Left kidney (tissue), 2 donors: ENCODE results near the gene CFAP46. TPM values are rescaled to one million over a fixed set of nuclear protein-coding genes. Genes with fewer than 3 reads are reported as not detected.
"Not testable (repeated sequence)": the region's sequence is repeated elsewhere in the genome, so short reads cannot be mapped to it uniquely, and the experiment has no call there.

Source experiments
- DNase-seq: peaks from one replicate; pipeline ENCODE4 v3.0.0-alpha.2; 2013
- polyA plus RNA-seq: library from polyadenylated mRNA; unstranded; fragments of 120-200 nt; gene quantifications from one replicate; pipeline ENCODE4 v1.2.1, GENCODE V29; 2013; ENCODE audit not compliant: insufficient read length

The CFAP46 gene
- polyA plus RNA-seq, 1 donor, result 7.4 TPM

DNA sequence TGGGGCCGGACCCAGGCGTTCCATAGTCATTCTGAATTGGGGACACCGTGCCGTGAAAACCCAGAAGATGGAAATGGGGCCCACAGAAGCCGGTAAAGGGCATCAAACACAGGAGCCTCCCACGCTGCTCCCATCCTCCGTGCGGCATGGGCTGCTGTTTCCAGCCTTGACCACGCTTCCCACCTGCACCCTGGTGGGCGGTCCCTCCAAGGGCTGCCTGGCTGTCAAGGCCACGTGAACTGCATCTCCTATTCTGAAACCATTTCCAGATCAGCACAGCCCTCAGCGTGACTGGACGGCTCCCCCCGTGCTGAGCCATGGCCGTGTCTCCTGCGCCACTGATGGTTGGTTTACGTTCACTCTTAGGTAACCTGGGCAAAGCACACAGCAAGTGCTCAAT is 14.1 kb downstream of the CFAP46 start:
- DNase-seq, result no peak

- DNase-seq, result no peak
These were observed 14.5 kb downstream of the CFAP46 start for GRCh38 chr10:132927824-132928223.

DNA sequence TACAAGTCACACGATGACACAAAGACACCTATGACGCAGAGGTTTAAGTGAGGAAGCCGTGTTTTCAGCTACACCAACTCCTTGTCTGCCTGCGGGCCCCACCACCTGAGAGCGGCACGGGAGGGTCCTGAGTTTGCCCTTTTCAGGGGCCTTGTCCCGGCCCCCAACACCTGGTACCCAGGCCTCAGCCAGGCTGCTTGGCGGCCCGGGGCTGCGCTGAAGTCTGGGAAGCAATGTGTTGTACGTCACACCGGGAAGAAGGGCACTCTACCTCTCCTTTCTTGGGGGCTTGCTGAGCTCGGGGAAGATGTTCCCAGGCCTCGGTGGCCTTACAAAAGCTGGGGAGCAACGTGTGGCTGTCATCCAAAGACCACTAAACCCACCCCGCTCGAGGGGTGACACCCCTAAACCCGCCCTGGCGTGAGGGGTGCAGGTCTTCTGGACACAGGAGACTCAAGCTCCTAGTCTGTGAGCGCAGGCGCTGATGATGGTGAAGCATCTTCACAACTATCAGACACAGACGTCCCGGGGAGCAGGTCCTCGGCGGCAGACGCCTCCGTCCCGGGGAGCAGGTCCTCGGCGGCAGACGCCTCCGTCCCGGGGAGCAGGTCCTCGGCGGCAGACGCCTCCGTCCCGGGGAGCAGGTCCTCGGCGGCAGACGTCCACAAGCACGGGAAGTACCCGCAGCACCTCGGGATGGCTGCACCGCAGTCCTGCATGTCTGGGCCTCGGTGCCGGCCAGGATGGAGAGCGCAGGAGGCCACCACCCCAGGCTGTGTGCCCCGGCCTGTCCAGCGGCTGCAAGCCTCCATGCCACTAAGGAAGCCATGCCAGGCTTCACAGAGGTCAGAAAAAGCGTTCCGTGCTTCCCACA is 15.4 kb downstream of the CFAP46 start:
- DNase-seq, result no peak

GRCh38 chr10:132926070-132926469 is 16.3 kb downstream of the CFAP46 start:
- DNase-seq, result no peak

DNA sequence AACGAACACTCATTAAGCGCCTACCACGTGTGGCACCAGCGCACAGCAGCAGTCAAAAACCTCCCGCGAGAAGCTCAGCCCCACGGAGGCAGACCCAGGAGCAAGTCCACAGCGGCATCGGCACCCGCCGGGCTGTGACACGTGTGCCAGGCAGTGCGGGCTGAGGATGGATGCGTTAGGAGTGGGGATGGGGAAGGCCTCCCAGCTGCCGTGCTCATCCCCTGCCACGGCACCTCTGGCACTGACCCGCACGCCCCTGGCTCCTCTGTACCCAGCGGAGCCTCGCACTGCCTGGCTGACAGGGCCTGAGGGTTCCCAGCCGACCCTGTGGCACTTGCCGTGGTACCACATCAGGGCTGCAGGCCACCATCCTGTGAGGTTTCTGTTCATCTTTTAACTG is 16.8 kb downstream of the CFAP46 start:
- DNase-seq, result no peak

DNA sequence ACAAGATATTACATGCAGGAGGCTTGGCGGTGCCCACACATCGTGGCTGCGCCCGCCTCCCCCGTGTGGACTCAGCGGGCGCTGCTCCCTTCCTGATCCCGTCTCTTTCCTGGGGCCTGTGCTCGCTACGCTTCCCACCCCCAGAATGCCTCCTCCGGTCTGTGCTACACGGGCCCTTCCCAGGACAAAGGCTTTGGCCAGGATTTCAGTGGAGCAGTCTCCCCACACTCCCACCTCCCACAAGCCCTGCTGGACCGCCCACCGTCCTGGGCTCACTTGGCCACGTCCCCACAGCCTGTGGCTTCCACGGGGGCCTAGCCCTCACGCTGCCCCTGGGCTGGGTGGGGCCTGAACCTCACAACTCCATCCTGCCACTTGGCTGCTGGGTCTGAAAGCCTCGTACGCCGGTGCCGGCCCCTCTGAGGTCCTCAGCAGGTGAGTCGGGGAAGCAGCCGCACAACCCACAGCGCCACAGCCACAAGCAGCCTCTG is 17.3 kb downstream of the CFAP46 start:
- no peak for DNase-seq

DNA sequence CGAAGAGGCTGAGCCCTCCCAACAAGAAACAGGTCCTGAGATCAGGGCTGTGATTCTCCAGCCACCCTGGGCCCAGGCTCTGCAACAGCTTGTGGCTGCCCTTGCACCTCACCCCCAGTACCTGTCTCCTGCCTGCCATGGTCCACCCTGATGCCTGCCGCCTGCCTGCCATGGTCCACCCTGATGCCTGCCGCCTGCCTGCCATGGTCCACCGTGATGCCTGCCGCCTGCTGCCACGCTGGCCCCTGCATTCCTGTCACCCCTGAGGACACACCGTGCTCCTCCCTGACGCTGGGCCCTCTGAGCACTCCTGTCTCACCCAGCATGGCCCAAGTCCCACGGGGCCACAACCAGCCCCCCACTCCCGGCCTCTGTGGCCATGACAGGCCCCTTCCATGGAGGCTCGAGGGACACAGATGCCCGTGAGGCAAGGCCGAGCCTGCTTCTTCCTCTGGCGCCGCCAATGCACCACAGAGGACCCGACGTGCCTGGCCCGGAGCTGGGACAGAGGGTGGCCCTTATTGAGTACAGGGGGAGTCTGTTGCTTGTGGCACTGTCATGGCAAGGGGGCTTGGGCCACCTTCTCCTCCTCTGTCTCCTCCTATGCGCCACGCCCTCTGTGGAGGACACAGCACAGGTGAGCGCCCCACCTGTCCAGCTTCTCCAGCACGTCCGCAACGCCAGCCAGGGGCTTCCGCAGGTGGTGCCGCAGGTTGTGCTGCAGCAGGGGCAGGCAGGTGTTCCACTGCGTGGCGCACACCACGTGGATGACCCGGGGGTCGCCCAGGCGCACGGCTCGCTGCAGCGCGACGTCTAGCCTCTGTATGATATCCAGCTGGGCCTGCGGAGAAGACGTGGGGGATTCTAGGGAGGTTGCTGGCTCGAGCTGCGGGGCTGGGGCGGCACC is 18.1 kb downstream of the CFAP46 start:
- no peak for DNase-seq

GRCh38 chr10:132923384-132923783 is 19.0 kb downstream of the CFAP46 start:
- not testable (repeated sequence) for DNase-seq

GRCh38 chr10:132922872-132923271 is 19.5 kb downstream of the CFAP46 start:
- DNase-seq, result no peak

- no peak for DNase-seq
These were observed 20.3 kb downstream of the CFAP46 start for GRCh38 chr10:132921818-132922807.

DNA sequence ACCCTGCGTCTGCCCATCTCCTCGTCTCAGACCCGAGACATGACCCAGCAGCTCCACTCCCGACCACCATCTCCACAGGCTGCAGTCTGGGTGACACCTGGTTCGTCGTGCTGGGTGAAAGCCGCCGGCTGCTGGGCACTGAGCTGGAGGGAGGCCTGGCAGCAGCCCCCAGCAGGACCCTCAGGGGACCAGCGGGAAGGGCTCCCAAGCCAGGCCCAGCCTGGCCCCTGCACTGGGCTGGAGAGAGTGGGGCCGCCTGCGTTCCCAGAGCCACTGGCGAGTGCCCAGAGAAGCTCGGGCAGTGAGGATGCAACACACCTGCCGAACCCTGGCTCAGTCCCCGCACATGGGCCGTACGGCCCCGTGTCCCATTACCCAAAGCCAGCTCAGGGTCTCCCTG is 21.3 kb downstream of the CFAP46 start:
- no peak for DNase-seq

DNA sequence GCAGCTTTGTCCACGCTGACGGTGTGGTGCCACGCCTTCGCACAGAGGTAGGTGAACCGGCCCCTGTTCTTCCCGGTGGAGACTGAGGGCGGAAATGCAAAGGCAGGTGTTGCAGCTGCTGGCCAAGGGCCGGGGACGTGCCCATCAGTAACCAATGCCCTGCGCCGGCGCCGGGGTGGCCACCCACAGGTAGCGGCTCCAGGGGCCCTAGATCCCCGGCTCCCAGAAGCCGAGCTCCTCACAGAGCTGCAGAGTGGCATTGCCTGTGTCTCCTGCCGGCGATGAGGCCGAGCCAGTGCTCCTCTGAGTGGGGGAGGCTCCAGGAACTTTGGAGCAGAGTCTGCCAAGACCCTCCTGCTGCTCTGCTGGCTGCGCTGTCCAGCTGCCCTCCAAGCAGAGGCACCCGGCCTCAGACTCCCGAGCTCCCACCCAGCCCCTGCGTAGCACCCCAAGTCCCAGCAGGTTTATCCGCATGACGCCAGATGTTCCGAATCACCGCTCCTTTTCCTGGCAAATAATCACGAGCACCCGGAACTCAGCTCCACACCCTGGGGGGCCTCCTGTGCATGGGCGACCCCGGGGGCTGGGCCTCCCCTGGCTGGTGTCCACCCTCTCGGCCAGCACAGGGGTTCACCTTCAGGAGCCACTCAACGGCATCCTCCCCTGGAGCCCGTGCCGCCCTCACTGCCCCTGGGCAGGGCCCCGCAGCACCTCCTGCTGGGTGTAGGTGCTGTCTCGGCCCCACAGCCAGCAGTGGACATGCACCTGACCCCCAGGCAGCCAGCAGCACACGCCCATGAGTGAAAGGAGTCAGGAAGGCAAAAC is 22.1 kb downstream of the CFAP46 start:
- DNase-seq, result no peak

- DNase-seq, result no peak
These were observed 22.8 kb downstream of the CFAP46 start for GRCh38 chr10:132919374-132920100.

DNA sequence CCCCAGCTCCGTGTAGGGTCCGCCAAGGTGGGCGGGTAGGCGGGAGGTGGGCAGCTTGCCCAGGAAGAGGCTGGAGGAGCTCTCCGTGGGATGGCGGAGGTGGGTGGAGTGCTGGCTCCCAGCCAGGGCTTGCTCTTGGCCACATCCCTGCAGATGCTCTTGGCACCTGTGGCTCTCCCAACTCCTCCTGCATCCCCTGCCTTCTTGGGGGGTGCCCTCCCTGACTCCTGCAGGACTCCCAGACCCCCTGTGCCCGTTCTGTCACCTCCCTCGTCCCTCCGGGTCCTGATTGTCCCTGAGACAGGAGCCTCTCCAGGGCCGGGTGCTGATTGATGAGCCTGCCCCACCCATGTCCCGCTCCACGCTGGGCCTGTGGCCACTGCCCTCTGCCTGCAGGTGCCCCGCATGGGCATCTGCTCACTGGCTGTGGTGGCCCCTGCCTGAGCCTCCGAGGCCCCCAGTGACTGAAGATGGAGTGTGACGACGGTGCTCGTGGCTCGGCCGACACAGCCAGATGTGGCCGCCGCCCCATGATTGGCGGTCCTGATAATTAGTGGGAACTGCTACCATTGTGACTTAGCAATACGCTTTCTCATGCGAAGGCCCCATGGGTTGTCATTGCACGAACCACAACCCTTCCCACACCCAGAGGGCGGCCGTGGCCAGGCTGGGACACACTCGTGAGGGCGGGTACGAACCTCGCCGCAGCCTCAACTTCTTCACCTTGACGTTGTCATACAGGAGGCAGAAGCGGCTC is 23.6 kb downstream of the CFAP46 start:
- DNase-seq, result no peak

- no peak for DNase-seq
These were observed 24.1 kb downstream of the CFAP46 start for GRCh38 chr10:132918264-132918616.

GRCh38 chr10:132916956-132917666 is 25.3 kb downstream of the CFAP46 start:
- no peak for DNase-seq

- no peak for DNase-seq
These were observed 25.9 kb downstream of the CFAP46 start for GRCh38 chr10:132916421-132916841.

- no peak for DNase-seq
These were observed 27.0 kb downstream of the CFAP46 start for GRCh38 chr10:132915411-132915810.

DNA sequence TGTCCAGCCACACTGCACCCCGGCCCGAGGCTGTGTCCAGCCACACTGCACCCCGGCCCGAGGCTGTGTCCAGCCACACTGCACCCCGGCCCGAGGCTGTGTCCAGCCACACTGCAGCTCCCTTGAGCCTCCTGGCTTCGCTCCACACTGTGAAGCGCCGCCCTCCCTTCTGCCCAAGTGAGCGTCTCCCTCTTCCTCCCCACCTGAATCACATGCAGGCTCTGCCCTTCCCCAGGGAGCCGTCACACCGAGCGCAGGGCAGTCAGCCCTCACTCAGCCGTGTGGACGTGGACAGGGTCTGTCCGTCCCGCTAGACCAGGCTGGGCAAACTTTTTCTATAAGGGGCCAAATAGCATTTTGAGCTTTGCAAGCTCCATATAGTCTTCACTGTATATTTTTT is 27.6 kb downstream of the CFAP46 start:
- DNase-seq, result no peak
